GM21381 (cell line): ENCODE data around the gene ANKRD35.

Source experiments
- ATAC-seq: cut with Tn5 transposase; IDR thresholded peaks from one replicate; pipeline ENCODE4 v1.9.1; 2021; ENCODE audit warnings: mild to moderate bottlenecking, moderate library complexity; ENCODE audit not compliant: unreplicated experiment

The ANKRD35 gene

DNA sequence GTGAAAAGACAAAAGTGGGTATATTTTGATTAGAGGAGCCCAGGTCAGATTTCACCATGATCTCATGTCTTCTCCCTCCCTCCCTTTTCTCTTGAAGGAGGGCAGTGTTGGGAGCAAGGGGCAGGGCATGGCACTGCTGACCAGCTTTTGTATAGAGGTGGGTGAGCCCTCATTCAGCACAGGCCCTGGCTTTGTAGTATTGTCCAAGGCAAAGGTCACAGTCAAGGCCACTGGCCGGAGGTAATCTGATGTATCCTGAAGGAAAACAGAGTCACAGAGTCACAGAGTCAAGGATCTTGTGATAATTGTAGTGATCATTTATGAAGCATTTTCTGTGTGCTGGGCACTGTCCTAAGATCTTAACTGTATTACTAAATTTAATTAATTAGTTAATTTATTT is 12.3 kb upstream of the ANKRD35 start:
- ATAC-seq = no peak

DNA sequence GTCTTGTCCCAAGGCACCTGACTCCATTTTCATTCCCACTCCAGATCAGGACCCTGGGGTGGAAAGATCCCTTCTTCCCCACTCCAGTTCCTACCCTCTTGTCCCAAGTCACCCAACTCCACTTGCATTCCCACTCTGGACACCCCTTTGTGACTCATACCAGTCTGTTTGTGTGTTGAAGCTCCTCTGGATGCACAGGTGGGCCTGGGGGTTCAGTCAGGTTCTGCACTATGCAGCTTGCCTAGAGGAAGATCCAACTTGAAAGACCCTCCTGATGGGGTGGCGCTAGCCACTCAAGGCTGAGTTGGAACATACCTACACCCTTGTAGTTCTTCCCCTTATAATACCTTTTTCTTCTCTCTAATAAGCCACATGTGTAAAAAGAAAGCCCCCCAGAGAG is 9.8 kb upstream of the ANKRD35 start:
- no peak for ATAC-seq

GRCh38 chr1:145893306-145894055 is 7.8 kb upstream of the ANKRD35 start:
- ATAC-seq = no peak

DNA sequence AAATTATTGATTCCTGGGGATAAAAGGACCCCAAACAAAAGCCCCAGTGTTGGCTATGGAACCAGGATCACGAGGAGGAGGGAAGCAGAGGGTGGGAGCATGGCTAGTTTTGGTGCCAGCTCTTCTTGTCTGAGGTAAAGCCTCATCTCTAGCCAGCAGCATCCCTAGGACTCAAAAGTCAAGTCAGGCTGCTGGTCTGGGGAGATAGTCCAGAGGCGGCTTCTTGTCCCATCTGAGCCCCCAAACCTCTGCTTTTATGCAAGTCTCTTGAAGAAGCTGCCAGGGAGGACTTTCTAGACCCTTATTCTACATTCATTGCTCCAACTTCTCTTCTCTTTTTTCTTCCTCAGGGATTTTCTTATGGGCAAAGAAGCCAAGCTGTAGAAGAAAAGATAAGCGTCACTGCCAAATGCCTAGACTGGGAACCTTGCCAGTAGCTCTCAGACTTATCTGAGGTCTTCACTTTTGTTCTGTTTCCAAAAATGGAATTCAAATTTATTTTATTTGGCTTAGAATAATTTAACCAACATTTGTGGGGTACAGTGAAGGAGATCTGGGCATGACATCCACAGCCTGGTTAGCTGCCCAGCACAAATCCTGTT is 6.9 kb upstream of the ANKRD35 start:
- no peak for ATAC-seq

- ATAC-seq = no peak
Observed at GRCh38 chr1:145891587-145892485, 6.2 kb upstream of the ANKRD35 start.

DNA sequence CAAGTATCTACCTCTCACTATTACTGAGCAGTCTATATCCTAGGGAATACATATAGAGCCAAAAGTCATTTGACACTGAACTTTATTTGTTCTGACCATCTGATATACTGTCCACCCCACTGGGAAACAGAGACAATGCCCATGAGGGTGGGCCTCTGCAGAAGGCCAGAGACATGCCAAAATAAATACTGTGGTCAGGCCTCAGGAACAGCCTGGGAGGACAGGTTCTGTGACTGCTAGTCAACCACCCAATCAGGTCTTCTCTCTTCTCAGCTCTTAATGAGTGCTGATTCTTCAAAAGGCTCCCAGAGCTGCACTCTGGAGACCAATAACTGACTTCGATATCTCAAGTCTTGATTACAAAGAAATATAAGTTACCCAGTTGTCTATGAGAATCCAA is 5.5 kb upstream of the ANKRD35 start:
- no peak for ATAC-seq

DNA sequence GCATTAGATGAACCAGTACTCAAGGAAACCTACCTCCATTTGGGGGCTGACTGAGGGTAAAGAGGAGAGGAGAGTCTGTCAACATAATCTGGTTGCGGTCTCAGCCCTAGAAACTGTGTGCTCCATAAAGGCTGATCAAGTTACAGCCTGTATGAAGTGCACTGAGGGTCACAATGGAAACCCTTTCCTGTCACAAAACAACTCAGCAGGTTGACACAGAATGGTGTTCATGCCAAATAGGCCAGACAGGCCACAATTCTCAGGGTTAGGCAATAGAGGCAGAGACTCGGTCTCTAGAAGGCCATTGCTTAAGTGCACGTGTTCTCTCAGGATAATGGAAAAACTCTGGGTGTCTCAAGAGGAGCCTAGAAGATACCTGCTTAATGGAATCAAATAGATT is 4.1 kb upstream of the ANKRD35 start:
- no peak for ATAC-seq

GRCh38 chr1:145887631-145888030 is 2.0 kb upstream of the ANKRD35 start:
- no peak for ATAC-seq

GRCh38 chr1:145886816-145887215 is 1.1 kb upstream of the ANKRD35 start:
- ATAC-seq = no peak

- ATAC-seq = no peak
Observed at GRCh38 chr1:145886390-145886789, 724 bp upstream of the ANKRD35 start.

GRCh38 chr1:145884675-145885074 is 991 bp downstream of the ANKRD35 start:
- ATAC-seq = no peak

DNA sequence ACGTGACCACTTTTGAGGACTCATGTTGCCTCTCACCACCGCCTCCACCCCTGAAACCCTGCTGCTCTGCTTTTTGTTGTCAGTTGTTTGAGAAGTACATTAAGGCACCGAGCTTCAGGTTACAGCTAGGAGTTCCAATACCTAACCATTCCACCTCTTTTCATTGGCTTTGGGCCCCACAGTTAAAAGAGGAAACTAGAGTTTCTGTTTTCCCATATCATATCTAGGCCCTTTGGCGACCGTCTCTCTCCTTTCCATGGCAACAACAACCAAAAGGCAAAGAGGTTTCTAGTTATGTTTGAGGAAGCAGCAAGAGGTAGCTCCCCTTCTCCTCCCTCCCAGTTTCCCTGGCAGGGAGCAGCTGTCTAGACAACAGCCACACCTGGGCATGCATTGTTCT is 5.9 kb downstream of the ANKRD35 start:
- no peak for ATAC-seq

DNA sequence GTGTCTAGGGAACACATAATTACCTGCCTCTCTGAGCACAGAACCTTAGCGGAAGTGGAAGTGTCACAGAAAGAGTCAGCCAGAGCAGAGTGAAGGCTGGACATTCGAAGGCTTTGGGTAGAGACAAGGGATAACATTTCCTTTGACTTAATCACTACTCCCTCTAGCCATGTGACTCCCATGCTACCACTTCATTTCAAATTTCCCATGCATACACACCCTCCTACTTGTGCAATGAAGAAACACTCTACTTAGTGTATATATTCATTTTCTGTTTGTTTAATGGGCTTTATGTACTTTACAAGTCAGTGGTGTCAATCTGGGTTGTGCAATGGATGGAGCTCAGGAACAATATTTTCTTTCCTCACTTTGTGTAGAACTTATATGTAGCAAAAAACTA is 6.9 kb downstream of the ANKRD35 start:
- no peak for ATAC-seq

DNA sequence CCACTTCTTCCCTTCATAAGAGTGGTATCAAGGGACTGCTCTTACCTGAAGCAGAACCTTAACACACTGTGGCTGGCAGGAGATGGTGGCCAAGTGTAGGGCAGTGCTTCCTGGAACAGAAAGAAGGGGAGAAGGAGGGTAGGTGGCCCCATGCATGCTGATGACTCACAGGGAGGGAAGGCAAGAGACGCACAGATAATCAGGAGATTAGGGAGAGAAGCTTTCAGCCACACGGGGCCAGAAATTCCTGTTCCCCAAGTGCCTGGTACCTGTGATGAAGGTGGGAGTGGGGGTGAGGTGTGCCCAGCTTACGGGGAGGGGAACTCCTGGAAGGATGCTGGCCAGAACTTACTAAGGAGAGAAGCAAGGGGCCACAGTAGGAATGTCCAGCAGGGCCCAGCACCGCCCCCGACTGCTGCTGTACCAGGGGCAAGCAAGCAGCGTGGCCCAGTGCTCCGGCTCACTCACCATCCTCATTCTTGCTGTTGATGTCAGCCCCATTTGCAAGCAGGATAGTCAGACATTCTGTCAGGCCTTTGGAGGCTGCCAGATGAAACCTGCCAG is 7.7 kb downstream of the ANKRD35 start:
- ATAC-seq = no peak

GRCh38 chr1:145874646-145875045 is 11.0 kb downstream of the ANKRD35 start:
- no peak for ATAC-seq

DNA sequence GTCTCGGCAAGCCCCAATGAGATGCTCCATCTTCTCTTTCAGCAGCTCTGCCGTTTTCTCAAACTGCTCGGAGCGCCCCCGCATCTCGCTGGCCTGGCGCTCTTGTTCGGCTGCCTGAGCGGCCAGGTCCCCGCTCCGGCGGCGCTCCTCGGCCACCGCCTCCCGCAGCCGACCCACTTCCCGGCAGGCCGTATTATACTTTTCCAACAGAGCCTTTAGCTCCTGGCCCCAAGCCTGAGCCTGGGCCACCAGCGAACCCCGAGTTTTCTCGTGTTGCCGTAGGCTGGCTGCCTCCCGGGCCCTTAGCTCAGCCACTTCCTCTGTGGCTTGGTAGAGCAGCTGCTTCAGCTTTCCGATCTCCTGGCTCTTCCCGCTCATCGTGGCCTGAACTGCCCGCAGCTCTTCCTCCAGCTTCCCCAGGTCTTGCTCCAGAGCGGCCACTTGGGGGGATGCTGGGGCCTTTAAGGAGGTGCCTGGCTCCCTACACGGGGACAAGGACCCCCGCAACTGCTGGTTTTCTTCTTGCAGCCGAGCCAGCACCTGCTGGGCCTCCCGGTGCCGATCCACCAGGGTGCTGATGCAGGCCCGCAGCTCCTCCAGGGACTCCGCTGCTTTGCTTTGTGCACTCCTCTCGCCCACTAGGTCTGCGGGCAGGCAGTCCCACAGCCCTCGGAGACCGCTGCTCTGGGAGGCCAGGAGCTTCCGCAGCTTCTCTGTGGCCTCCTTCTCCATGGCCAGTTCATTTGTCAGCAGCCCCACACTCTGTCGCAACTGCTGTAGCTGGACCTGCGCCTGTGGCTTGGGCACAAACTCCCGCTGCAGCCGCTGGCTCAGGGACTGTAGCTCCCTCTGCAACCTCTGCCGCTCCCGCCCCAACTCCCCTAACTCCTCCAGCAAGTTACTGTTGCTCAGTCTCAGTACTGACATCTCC is 13.4 kb downstream of the ANKRD35 start:
- ATAC-seq = no peak

GRCh38 chr1:145868232-145868631 is 17.4 kb downstream of the ANKRD35 start:
- no peak for ATAC-seq

- ATAC-seq = no peak
Observed at GRCh38 chr1:145863282-145864018, 22.2 kb downstream of the ANKRD35 start.

DNA sequence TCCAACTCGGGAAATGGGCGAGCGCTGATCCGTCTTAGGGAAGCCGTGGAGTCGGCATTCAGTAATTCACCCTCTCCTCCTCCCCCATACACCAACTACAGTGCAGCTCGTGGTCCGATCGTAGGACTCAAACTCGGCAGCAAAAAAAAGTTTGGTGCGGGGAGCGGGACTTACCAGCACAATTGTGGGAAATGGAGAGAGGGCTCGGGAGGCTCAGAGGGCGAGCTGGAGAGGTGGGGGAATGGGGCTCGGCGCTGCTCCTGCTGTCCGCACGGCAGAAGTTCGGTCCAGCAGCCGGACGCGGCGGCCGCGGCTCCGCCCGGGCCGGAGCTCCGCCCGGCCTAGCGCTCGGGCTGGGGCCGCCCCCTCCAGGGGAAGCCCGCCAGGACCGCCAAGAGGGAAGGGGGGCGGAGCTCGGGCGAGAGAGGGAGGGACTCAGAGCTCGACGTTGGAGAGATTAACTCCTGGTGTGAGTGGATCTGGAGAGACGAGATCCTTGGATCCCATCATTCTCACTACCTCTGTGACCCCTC is 26.1 kb downstream of the ANKRD35 start:
- peak; percentile 69 for ATAC-seq
